GM18868 (cell line): ENCODE data around the gene C12orf56.
"Not testable (repeated sequence)": the region's sequence is repeated elsewhere in the genome, so short reads cannot be mapped to it uniquely, and the experiment has no call there.

ENCODE experiments used
- ATAC-seq: cut with Tn5 transposase; IDR thresholded peaks from one replicate; pipeline ENCODE4 v1.9.1; 2021; ENCODE audit warnings: mild to moderate bottlenecking, moderate library complexity; ENCODE audit not compliant: unreplicated experiment

C12orf56 gene

DNA sequence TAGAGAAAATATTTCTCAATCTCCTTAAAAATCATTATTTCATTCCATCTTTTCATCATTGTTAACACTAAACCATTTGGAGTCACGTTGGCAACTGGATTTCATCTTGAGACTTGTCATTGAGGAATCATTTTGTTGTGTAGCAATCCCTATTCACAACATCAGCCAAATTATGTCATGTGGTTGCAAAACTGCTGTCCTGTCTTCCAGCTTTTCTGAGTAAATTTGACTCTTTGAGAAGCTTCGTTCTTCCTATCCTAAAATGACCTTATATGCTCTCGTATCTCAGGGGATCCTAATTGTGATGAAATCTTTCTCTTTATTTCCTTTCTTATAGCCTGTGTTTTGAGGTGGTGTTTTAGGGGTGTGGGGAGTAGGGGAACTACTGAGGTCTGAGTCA is 137.9 kb downstream of the C12orf56 start:
- no peak for ATAC-seq

DNA sequence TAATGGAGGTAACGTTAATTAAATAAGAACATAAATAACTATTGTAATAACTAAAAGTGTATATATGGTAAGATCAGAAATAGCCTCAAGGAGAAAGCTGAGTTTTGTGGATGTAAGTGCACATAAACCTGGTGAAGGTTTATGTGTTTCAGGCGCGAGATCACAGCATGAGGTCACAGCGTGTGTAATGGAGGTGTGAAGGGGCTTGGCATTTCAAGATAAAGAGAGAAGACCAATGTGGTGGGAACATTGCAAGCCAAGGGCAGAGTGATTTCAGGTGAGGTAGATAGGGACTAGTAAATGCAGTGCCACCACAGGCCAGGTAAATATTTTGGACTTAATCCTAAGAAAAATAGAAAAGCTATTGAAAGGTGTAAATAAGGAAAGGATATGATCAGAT is 146.7 kb downstream of the C12orf56 start:
- no peak for ATAC-seq

DNA sequence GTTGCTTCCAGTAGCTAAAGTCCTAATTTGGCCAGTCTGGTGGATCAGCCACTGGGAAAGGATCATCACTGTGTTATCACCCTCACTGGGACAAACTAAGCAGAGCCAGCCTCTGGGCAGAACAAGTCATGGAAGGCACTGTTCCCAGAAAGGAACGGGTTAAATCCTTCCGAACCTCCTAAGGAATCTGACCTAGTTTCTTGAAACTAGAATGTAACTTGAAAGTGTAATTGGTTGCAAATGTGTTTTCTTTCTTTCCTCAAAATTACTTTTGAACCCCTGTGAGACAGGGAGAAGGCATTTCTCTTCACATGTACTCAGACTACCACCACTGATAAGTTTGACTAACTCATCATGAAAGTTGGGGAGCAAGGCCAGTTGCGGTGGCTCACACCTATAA is 149.8 kb downstream of the C12orf56 start:
- no peak for ATAC-seq

DNA sequence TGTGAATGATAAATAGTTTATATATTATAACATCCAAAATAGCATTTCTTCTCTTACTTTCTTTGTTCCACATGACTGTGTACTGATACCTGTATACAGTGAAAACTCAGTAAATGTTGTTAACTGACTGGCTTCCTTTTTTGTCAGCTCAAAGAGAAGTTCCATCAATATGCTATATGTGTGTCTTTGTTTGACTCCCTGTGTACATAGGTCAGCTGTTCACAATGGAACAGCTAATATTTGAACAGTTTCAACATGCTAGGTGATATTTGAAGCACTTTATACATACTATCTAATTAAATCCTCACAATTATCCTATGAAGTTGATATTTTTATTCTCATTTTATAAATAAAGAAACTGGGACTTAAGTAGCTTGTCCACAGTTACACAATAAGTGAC is 153.2 kb downstream of the C12orf56 start:
- ATAC-seq = no peak

DNA sequence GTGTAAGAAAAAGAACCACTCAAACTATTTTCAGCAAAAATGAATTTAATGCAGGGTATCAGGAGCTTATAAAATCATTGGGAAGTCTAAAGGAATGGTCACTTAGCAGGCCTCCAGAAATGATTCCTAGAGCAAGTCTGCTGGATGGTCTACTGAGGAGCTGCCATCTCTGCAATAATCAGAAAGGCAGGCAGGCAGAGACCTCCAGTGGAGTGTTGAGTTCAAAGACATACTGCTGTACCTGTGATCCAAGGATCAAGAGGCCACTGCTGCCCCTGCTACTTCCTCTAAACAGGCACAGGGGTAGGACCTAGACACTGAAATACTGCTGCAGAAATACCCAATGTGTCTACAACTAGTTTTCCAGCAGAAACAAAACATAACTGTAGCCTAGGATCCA is 154.0 kb downstream of the C12orf56 start:
- no peak for ATAC-seq

DNA sequence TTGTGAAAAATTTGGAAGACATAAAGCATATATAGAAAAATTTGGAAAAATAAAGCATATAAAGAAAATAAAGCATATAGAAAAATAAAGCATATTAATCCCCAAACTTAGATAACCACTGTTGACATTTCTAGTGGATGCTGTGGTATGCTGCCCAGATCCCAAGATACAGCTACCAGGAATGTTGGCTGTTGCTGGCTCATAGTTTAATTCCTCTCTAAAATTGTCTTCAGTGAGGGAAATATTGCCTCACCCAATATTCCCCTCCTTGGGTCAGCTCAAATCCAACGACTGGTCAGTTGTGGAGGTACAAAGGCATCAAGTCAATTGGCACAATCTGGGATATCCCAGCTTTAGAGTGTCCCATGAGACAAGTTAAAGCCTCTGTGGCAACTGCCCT is 158.4 kb downstream of the C12orf56 start:
- ATAC-seq = no peak

DNA sequence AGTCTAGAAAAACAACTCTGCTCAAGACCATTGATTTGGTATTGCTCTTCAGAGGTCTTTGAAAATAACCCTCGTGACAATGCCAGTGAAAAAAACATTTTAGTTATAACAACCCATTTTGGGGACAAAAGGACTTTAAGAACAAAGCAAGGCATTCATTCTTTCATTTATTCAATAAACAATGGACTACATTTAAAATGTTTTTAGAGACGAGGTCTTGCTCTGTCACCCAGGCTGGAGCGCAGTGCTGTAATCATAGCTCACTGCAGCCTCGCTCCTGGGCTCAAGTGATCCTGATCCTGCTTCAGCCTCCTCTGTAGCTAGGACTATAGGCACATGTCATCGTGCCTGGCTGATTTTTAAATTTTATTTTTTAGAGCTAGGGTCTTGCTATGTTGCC is 160.8 kb downstream of the C12orf56 start:
- no peak for ATAC-seq

DNA sequence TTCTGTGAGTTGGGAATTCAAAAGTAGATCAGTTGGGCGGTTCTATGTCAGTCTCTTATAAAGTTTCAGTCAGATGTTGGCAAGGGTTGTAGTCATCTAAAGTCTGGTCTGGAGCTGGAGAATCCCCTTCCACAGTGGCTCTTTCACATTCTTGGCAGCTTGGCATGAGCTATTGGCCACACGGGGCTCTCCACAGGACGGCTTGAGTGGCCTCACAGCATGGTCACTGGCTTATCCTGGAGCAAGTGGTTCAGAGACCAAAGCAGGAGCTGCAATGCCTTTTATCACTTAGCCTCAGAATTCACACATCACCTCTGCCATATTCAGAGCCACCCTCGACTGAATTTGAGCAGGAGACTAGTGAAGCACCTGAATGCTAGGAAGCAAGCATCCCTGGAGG is 161.3 kb downstream of the C12orf56 start:
- ATAC-seq = no peak

DNA sequence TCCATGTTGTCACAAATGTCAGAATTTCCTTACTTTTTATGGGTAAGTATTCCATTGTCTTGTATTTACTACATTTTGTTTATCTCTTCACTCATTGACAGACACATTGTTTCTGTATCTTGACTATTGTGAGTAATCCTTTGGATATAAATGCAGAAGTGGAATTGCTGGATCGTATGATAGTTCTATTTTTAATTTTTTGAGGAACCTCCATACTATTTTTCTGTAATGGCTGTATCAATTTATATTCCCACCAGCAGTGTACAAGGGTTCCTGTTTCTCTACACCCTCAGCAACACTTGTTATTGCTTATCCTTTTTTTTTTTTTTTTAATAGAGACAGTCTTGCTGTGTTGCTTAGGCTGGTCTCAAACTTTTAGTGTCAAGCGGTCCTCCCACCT is 164.9 kb downstream of the C12orf56 start:
- no peak for ATAC-seq

DNA sequence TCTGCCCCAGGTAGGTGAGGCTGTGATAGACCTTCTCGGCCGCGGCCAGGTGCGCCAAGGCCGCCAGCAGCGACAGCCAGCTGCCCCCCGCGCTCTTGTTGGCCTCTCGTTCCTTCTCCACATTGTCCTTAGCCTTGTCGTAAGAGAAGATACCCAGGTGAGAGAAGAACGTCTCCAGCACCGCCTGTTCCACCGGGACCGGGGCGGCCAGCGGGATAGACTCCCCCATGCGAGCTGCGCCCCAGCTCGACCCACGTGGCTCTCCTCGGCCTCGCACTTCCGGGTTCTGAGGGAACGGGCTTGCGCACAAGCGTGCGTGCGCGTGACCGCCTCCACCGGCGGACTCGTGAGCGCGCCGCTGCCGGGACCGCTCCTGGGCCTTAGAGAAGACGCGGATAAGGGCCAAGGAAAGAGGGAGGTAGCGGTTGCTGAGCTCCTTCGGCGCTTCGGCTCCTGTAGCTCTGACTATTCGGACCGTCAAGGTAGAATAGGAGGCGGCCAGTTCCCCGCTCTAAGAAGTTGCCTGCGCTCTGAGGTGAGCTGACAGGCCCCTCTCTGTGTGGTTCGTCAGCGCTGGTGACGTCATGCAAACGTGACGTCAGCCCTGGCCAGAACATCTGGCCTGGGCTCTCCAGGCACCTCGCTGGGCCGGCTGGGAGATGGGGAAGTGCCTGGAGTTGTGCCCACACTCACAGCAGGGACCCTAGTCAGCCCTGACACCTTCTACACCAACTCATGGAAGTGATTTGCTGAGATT is 168.4 kb downstream of the C12orf56 start, which contains the start of gene KICS2:
Gene KICS2, minus strand, starts transcription at position 288 of the 757 bp plus-strand sequence. Its CDS starts 59 bp downstream, at position 229.
- ATAC-seq = peak; percentile 95

DNA sequence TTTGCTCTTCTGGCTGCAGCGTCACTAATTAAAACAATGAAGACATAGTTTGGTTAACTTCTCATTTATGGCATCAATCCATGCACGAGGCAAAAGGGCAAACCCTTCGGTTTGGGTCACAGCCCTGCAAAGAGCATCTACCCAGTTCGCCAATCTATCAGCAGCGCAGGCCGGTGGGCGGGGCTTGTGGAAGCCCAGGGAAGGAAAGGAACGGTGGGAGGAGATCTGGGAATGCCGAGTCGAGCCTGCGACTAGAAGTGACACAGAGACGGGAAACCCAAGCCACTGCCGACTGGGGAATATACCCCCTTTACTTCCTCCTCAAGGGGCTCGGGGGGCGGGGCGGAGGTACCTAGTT is 168.9 kb downstream of the C12orf56 start:
- peak; percentile 24 for ATAC-seq

DNA sequence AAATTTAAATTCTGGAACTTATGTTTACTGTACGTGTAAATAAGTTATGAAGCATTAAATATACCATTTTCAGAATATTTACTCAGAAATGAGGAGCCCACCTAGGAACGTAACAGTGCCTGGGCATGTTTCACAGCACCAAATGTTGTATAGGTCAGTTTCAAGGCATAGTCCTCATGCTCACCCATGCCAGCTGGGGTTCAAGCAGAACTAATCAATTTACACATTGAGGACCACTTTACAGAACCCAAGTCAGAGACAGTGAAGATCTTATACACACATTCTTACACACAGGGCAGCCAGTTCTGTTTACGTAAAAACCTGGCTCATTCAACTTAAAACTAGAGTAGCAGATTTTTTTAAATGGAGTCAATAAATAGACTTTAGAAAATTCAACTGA is 170.5 kb downstream of the C12orf56 start:
- no peak for ATAC-seq

DNA sequence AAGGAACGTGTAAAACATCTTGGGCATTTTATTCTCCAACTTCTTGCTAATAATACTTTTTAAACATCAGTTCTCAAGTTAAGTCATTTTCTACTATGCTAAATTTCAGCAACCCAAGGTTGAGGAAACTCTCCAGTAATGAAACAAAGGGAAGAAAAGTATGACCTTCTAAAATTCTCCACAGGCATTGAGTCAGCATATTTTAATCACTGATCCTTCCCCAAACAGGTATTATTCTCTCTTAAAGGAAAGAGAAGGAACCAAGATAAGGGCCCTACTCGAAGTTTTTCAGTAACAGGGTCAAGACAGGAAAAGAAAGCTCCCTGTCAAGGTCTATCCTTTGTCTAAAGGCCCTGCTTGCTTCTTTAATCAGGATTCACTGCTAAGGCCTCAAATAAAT is 171.4 kb downstream of the C12orf56 start:
- no peak for ATAC-seq

DNA sequence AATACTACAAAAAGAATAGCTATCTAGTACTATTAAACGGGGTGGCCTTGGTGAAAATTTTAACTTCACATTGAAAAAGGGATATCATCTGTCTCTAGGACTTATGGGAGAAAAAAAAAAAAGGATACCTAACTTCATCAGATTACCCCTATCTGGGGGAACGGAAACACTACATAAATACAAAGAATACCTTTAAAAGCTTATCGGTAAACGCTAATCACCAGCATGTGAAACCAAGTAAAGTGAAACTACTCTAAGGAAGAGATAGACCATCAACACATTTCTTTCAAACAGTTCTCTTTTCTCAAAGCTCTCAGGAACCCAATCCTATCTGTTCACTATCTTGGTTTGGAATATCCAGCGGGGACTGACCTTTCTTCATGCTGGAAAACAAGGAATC is 172.0 kb downstream of the C12orf56 start:
- no peak for ATAC-seq

DNA sequence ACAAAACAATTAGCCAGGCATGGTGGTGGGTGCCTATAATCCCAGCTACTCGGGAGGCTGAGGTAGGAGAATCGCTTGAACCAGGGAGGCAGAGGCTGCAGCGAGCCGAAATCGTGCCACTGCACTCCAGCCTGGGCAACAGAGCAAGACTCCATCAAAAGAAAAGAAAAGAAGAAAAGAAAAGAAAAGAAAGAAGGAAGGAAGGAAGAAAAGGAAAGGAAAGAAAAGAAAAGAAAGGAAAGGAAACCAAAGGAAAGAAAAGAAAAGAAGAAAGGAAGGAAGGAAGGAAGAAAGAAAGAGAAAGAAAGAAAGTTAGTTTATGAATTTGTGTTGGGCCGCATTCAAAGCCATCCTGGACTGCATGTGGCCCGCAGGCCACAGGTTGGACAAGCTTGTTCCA is 172.9 kb downstream of the C12orf56 start:
- not testable (repeated sequence) for ATAC-seq

DNA sequence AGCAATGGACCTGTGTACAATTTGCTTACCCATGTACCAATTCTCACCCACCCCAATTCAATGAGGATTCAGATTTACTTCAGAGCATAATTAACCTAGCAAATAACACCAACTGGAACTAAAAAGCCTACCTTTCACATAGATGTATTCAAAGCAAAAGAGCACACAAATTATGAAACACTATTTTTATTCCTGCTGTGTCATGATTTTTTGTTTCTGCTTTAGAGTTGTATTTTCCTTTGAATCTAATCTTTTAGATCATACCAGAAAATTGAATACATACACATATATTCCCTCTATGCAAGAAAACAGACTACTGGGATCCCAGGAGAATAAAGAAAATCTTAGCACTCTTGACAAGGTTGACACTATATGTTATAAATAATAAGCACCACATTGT is 174.3 kb downstream of the C12orf56 start:
- ATAC-seq = no peak
